ENCODE results near the gene VWCE.
A peak's percentile ranks its signal among the peaks of the same experiment; 100 is the strongest.

VWCE gene

DNA sequence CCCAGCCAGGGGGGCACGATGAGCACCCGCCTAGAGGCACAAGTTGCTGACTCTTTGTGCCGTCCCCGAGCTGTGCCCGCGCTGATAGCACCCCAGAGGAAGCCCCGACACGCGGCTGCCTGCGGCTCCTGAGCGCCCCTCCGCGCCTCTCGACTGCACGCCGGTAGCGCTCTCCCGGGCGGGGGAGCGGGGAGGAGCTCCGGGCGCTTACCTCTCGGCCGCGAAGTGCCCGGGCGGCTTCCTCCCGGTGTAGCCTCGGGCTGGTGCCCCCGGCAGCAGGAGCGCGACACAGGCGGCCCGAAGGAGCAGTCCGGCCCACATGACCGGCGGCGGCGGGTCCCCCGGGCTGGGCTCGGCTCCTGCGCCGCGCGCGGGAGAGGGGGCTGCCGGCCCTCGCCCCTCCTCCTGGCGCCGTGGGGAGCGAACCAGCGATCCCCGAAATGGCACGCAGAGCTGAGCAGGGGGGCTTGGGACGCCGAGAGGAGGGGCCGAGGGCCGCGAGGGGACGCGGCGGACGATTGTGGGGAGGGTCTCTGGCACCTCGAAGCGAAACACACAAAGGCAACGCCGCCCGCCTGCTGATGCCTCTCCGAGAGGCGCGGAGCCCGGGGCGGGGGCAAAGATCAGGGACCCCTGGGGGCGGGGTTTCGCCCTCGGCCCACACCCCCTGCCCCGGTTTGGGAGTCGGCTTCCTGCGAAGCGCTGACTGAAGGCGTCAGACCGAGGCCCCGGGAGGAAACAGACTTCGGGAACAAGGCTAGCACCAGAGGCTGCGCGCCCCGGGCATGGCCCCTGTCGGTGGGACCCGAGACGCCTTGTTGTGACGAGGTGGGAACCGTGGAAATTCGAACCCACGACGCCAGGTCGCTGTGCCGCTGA is at the start of gene VWCE:
Gene VWCE, minus strand, starts transcription at position 600 of the 879 bp plus-strand sequence. Its CDS starts 279 bp downstream, at position 321.
- DNase-seq = peak; percentile 41

DNA sequence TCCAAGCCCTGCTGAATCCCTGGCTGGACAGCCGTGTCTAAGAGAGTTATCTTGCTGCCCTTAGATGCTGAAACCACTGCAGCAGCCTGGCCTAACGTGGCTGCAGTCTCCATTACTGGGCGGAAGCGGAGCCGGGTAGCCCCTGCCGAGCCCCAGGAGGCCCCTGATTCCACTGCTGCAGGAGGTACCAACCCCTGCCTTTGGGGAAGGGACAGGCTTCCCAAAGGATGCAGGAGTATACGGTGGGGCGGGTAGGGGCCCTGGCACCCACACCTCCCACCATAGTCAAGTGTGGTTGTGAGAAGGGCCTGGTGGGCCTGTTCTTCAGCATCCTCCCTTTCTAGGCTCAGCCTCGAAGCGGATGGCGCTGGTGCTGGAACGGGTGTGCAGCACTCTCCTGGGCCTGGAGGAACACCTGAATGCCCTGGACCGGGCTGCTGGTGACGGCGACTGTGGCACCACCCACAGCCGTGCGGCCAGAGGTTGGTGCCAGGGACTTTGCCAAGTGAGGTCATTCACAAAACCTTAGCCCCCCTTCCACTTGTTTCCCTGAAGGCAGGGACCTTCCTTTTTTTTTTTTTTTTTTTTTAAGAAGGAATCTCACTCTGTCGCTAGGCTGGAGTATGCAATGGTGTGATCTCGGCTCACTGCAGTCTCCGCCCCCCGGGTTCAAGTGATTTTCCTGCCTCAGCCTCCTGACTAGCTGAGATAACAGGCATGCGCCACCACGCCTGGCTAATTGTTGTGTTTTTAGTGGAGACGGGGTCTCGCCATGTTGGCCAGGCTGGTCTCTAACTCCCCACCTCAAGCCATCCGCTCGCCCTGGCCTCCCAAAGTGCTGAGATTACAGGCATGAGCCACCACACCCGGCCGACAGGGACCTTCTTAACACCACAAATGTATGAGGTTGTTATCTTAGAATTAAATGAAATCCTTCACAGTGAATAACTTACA is 49.0 kb upstream of the VWCE start:
- DNase-seq = no peak

GRCh38 chr11:61342207-61342803 is 47.2 kb upstream of the VWCE start:
- DNase-seq = no peak

DNA sequence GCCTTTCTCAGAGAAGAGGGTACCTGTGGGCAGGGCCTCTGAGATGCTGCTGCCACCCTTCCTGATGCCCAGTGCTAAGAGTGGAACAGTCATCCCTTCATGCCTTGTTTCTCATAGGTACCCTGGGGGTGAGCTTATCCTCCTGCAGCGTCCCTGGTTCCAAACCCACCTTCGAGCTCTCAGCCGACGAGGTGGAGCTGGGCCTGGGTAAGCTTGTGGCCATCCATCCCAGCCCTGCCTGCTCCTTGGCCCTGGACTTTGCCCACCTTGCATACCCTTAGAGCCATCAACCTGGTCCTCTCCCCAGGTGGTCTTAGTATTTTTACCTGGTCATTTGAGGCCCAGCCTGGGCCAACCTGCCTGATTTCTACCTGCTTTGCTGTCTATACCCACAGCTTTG is 46.6 kb upstream of the VWCE start:
- no peak for DNase-seq

DNA sequence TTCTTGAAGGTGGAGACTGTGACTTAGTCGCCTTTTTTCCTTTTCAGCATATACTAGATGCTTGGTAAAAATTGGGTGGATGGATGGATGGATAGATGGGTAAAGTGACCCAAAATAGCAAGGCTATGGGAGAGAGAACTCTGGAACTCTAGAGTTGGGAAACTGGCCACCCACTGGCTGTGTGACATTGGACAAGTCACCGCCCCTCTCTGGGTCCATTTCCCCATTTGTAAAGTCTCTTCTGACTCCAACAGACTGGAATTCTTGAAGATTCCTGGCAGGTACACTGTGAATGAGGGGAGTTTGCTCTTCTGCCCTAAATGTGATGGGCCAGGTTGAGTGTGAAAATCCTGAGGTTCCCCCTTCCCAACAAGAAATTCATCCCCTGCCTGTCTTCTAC is 45.9 kb upstream of the VWCE start:
- DNase-seq = no peak

DNA sequence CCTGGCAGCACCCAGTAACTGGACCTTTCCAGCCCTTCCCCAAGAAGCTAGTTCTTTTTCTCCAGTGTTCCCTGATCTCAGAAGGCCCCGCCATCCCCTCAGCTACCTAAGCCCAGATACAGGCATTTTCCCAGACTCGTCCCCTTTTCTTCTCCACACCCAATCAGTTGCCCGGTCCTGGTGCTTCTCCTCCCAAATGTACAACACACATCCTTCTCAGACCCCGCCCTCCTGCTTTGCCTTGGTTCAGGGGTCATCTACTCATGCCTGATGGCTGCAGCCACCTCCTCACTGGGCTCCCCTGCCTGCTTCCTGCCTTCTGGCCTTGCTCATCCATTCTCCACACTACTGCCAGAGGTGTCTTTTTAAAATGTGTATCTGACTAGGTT is 44.4 kb upstream of the VWCE start:
- no peak for DNase-seq

DNA sequence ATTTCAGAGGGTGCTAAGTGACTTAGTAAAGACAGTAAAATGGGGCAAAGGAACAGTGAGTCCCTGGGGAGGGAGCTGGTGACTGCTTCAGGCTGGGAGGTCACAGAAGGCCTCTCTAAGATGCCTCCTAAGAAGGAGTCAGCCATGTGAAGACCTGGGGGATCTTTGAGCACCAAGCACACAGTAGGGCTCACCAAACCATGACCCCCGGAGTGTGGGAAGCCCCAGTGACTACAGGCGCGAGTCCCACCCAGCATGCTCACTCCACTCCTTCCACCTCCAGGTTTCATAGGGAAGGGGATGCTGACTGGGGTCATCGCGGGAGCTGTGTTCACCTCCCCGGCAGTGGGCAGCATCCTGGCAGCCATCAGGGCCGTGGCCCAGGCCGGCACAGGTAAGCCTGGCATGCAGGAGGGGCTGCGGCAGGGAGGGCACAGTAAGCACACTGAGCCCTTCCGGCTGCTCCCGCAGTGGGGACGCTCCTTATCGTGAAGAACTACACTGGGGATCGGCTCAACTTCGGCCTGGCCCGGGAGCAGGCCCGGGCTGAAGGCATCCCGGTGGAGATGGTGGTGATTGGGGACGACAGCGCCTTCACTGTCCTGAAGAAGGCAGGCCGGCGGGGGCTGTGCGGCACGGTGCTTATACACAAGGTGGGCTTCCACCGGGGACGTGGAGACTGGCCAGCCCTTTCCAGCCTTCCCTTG is 43.8 kb upstream of the VWCE start:
- DNase-seq = no peak

DNA sequence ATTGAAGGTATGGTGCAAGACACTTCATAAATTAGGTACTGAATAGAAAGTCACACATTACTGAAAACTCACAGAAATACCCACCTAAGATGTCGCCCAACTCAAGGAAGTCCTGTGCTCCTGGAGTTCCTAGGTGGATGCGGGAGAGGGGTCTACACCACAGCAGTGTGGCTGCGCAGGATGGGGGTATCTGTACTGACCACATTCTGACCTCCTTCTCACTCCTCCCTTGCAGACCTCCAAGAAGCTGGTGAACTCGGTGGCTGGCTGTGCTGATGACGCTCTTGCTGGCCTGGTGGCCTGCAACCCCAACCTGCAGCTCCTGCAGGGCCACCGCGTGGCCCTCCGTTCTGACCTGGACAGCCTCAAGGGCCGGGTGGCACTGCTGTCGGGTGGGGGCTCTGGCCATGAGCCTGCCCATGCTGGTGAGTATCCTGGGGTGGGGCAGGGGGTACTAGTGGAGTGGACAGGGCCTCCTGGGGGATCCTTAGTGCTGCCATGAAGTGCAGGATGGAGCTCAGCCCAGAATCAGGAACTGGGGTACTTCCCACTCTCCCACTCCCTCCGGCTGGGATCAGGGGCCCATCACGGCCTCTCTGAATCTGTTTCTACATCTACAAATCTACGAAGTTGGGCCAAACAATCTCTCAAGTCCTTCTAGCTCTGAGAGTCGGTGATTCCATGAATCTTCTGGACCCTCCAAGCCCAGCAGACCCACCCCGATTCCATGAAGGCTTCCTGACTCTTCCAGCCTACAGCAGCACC is 42.8 kb upstream of the VWCE start:
- DNase-seq = no peak

DNA sequence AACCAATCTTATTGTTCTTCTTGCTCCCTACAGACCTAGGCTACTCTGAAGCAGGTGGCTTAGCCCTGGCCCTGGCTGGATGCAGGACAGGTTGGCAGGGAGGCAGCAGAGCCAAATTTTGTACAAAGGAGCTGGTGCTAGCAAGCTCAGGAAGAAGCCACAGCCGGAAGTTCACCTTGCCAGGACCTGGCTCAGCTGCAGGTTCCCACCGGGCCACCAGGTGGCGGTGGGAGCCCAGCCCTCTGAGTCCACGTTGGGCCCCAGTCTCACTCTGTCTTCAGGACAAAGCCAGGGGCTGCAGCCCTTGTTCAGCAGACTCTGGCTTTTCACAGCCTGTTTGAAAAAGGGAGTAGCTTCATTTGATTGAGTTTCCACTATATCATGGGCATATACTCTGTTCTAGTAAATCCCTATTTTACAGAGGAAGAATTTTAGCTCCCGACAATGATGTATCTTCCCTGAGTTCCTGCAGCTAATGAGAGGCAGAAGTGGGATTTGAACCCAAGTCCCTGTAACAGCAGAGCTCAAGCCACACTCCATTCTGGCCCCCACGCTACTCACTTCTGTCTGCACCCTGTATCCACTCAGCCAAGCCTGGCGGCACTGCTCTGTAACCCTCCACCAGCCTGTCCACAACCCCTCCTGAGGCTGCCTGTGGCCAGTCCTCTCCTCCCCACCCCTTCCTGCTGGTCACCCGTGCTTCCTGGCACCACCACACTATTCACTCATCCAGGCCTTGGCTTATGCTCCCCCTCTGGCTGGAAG is 41.2 kb upstream of the VWCE start:
- peak; percentile 26 for DNase-seq

- no peak for DNase-seq
Observed at GRCh38 chr11:61335355-61335710, 40.2 kb upstream of the VWCE start.

DNA sequence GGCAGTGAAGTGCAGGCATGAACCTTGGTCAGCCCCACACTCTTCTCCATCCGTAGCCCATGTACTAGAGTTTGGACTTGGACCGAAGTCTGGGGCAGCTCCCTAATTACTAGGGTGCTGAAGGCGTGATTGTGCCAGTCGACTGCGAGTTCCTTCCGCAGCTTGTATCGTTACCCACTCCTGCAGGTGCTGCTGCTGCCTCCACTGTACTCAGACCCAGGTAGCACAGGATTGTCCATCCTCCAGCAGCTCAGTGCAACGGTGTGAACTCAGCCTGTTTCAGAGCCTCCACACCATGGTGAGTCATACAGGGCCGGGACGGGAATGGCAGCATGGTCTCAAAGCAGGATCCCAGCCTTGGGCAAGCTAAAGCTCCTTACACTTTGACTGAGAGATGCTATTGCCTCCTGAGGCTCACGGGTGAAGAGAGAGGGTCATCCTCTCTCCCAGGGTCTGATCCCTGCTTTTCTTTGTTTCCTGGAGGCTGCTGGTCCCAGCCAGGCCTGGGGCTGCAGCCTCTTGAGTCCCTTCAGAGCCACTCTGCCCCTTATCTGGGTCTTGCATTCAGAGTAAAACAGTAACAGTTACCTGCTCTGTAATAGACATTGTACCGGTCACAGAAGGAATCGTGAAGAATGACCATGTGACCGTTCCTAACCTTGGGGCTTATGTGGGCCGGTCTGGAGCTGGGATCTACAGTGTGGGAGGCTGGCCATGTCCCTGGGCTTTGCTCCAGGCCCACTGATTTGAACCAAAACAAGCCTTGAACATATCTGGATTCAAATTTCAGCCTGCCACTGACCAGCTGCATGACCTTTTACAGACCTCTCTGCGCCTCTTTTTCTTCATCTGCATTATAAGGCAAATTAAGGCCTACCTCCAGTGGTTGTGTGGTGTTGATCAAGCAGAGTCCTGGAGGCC is 39.6 kb upstream of the VWCE start:
- DNase-seq = no peak

GRCh38 chr11:61333550-61334433 is 38.7 kb upstream of the VWCE start:
- DNase-seq = no peak

DNA sequence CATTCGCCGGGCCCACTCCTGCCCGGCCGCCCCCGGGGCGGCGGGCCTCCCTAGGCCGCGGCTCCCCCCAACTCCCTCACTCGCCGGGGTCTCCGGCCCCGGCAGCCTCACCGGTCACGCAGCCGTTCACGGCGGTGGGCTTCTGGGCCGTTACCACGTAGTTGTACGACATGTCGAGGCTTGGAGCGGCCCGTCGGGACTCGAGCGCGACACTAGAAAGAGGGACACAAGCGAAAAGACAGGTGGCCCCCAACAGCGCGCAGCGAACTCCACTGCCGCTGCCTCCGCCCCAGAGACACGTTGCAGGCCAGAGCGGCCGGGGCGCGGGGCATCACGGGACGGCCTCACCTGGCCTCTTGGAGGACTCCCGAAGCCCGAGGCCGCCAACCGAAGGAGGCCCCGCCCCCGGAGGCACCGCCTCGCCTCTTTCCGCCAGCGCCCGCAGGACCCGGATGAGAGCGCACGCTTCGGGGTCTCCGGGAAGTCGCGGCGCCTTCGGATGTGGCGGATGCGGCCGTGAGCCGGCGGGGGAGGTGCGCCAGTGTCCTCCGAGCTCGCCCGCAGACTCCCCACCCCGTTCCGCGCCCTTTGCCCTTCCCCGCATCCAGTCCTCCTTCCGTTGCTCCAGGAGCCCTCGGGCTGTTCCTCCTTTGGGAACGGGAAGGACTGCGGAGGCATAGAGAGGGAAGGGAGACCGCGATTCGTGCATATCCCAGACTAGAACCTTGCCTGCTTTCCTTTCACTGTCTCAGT is 37.9 kb upstream of the VWCE start, which contains the start of the genes DDB1 and TKFC:
Gene DDB1, minus strand, starts transcription at position 309 of the 753 bp plus-strand sequence. Its CDS starts 137 bp downstream, at position 172.
Gene TKFC, plus strand, starts transcription at position 432 of the 753 bp plus-strand sequence. CDS start 1,501 bp downstream, outside the sequence.
- peak; percentile 70 for DNase-seq

- no peak for DNase-seq
Observed at GRCh38 chr11:61332281-61332796, 37.2 kb upstream of the VWCE start.

DNA sequence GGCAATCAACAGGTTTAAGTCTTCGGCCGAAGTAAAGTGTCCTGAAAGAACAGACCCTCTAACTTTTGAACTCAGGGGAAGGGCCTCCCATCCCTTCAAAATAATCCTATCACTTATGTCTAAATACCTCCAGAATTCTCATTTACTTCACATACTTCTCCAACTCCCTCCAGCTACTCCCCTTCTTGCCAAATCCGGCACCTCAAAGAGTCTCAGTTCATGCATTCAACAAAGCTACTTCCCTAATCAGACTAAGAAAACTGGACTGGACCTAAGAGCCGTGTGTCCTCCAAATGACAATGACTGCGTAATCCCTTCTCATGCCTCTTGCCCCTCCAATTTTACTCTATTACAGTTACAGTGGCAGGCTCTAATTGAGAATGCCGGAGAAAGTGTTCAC is 36.5 kb upstream of the VWCE start:
- peak; percentile 11 for DNase-seq

GRCh38 chr11:61329871-61330270 is 34.8 kb upstream of the VWCE start:
- no peak for DNase-seq

DNA sequence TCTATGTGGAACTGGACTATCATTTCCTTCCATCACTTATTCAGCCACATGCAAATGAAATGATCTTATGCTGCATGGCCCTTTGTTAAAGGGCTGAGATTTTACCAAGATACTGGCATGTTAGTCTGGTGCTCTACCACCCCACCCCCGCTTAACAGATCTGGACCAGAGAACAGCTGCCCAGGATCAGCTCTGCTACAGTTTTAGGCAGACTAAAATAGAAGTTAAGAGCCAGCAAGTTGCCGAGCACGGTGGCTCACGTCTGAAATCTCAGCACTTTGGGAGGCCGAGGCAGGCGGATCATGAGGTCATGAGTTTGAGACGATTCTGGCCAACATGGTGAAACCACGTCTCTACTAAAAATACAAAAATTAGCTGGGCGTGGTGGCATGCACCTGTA is 33.2 kb upstream of the VWCE start:
- DNase-seq = no peak

DNA sequence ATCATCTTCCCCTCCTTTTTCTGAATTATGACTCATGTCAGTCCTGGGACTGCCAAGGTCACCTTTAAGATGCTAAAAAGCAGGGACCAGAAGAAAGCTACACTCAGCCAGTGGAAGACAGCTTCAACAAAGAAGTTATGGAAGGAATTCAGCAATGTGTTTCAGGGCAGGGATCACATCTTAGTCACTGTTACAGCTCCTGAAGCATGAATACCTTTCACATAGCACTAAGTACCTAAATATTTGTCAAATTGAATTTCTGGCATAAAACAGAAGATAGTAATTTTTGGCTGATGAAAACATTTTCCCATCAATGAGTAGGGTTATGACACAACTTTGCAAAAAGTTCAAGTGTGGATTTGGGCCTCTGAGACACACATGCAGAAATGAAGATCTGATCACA is 32.6 kb upstream of the VWCE start:
- no peak for DNase-seq
